Fibroblast of lung (primary cell): ENCODE results near the gene GPD1L. TPM values are rescaled to one million over a fixed set of nuclear protein-coding genes. Genes with fewer than 3 reads are reported as not detected.
A peak's percentile ranks its signal among the peaks of the same experiment; 100 is the strongest.
"Not testable (repeated sequence)": the region's sequence is repeated elsewhere in the genome, so short reads cannot be mapped to it uniquely, and the experiment has no call there.

Experiments
- DNase-seq, 2 donors: peaks; one replicate each; pipeline versions ENCODE4 v3.0.0 to v3.0.0-alpha.2; 2010; ENCODE audit warnings: low read depth in 2 of 2
- H2AFZ ChIP-seq: 2 replicates; pipeline ENCODE4 v1.5.1; 2012; ENCODE audit warnings: low read length, control low read depth, inconsistent platforms
- H3K27ac ChIP-seq: 2 replicates; pipeline ENCODE4 v1.5.1; 2011; ENCODE audit warnings: low read length, control low read depth; ENCODE audit not compliant: insufficient read depth
- H3K27me3 ChIP-seq: 2 replicates; pipeline ENCODE4 v1.5.1; 2011; ENCODE audit warnings: mild to moderate bottlenecking, low read length; ENCODE audit not compliant: control insufficient read depth, insufficient read depth
- H3K36me3 ChIP-seq: 2 replicates; pipeline ENCODE4 v1.5.1; 2011; ENCODE audit warnings: low read length; ENCODE audit not compliant: control insufficient read depth, insufficient read depth
- H3K4me1 ChIP-seq: 2 replicates; pipeline ENCODE4 v1.5.1; 2011; ENCODE audit warnings: low read length; ENCODE audit not compliant: control insufficient read depth, insufficient read depth; ENCODE audit errors: extremely low read depth
- H3K4me2 ChIP-seq: 2 replicates; pipeline ENCODE4 v1.5.1; 2011; ENCODE audit warnings: low read length, control low read depth; ENCODE audit not compliant: insufficient read depth; ENCODE audit errors: extremely low read depth
- H3K4me3 ChIP-seq, 4 experiments: fragments of 200-600 bp in 1 of 4; sonication (generic) in 1 of 4; replicated peaks in 1 of 4; 2 replicates each; pipeline ENCODE4 v1.5.1; 2011 to 2016; ENCODE audit warnings: low read length in 4 of 4, low read depth in 3 of 4, mild to moderate bottlenecking in 3 of 4, control low read depth in 2 of 4, inconsistent platforms in 1 of 4, mixed read lengths in 1 of 4; ENCODE audit not compliant: insufficient read depth in 1 of 4; ENCODE audit errors: control extremely low read depth in 1 of 4
- H3K79me2 ChIP-seq: 2 replicates; pipeline ENCODE4 v1.5.1; 2012; ENCODE audit warnings: mild to moderate bottlenecking, low read length, inconsistent platforms; ENCODE audit not compliant: control insufficient read depth, insufficient read depth
- H3K9ac ChIP-seq: 2 replicates; pipeline ENCODE4 v1.5.1; 2011; ENCODE audit warnings: mild to moderate bottlenecking, low read length, control low read depth; ENCODE audit not compliant: insufficient read depth
- H3K9me3 ChIP-seq: 2 replicates; pipeline ENCODE4 v1.5.1; 2012; ENCODE audit warnings: low read depth, low read length; ENCODE audit not compliant: control insufficient read depth, insufficient read depth
- H4K20me1 ChIP-seq: 2 replicates; pipeline ENCODE4 v1.5.1; 2011; ENCODE audit warnings: low read length; ENCODE audit not compliant: control insufficient read depth, insufficient read depth; ENCODE audit errors: extremely low read depth
- EZH2 ChIP-seq: IDR thresholded peaks from 2 replicates; pipeline ENCODE4 v1.5.1; 2012; ENCODE audit warnings: low read length, control low read depth, mild to moderate bottlenecking; ENCODE audit errors: missing control alignments
- polyA minus RNA-seq: library from RNA; depleted of rRNA, polyadenylated mRNA; stranded (reverse); fragments of >200 nt; gene quantifications from 2 replicates; pipeline ENCODE4 v1.2.3, GENCODE V29; 2011; ENCODE audit warnings: low replicate concordance
- polyA plus RNA-seq, 2 donors: library from polyadenylated mRNA; depleted of rRNA in 1 of 2; stranded (reverse) in 1 of 2; unstranded in 1 of 2; fragments of >200 nt; gene quantifications; 2 replicates each; pipeline ENCODE4 v1.2.1, GENCODE V29; 2011 to 2012; ENCODE audit warnings: missing spikeins in 1 of 2
- total RNA-seq: library from RNA; depleted of rRNA; stranded (reverse); fragments of >200 nt; gene quantifications from 2 replicates; pipeline ENCODE4 v1.2.1, GENCODE V29; 2014
- TF ChIP-seq, protein P1 (sequence below), 2 donors: IDR thresholded peaks in 1 of 2; conservative IDR thresholded peaks in 1 of 2; 1 replicate in 1 of 2; 2 replicates in 1 of 2; pipeline ENCODE4 v1.5.1; 2011 to 2012; ENCODE audit warnings: low read length in 2 of 2, control low read depth in 1 of 2, inconsistent platforms in 1 of 2, low read depth in 1 of 2, mild to moderate bottlenecking in 1 of 2

The GPD1L gene
- total RNA-seq: 12.6 and 15.0 TPM in 2 replicates
- 5.8 and 9.0 TPM in 2 replicates for polyA plus RNA-seq
- polyA plus RNA-seq (2012): 3.7 and 6.9 TPM in 2 replicates
- 3.8 and 4.5 TPM in 2 replicates for polyA minus RNA-seq

DNA sequence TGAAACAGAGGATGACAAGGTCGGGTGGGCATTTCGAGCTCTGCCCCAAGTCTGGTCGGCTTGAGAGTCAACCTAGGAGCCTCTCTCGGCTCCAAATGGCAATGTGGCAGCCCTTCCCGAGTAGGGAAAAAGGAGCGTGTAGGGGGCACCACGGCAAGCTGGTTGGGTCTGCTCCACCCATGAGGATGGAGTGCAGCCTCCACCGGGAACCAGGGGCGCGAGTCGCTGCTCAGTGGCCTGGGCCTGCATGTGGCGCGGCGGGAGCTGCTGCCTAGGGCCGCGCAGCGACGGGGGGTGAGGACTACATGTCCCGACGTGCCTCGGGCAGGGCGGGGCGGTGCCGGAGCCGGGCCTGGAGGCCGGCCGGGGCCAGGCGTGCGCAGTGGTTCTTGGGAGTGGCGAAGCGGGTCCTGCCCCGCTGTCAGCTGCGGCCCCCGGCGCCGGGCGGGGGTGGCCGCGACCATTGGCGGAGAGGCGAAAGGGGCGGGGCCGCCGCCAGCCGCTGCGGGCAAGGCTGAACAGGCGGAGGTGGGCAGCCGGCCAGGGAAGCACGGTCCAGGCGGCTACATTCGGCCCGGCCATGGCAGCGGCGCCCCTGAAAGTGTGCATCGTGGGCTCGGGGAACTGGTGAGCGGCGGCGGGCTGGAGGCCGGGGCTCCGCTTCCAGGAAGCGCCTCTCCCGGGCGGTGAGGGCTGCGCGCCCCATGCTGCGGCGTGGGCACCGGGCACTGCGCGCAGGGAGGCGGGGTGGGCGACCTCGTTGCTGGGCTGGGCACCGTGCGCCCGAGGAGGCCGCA lies at the start of gene GPD1L:
GPD1L (plus strand) TSS at position 489 of the 797 bp plus-strand sequence; CDS start at position 581, 92 bp downstream.
- no peak for TF ChIP-seq EZH2
- TF ChIP-seq, protein P1, sequence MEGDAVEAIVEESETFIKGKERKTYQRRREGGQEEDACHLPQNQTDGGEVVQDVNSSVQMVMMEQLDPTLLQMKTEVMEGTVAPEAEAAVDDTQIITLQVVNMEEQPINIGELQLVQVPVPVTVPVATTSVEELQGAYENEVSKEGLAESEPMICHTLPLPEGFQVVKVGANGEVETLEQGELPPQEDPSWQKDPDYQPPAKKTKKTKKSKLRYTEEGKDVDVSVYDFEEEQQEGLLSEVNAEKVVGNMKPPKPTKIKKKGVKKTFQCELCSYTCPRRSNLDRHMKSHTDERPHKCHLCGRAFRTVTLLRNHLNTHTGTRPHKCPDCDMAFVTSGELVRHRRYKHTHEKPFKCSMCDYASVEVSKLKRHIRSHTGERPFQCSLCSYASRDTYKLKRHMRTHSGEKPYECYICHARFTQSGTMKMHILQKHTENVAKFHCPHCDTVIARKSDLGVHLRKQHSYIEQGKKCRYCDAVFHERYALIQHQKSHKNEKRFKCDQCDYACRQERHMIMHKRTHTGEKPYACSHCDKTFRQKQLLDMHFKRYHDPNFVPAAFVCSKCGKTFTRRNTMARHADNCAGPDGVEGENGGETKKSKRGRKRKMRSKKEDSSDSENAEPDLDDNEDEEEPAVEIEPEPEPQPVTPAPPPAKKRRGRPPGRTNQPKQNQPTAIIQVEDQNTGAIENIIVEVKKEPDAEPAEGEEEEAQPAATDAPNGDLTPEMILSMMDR (conservative IDR thresholded peaks at IDR 0.05 in 1 of 2, IDR thresholded peaks at IDR 0.05 in 1 of 2; ENCODE audit: low read depth in 1 of 2, low read length in 2 of 2): no peak
- DNase-seq: peak; percentile 92 to 93
- Histone ChIP-seq H2AFZ (peak within 1 kb of the TSS; percentile 99), H3K4me1 (peaks cover 3% of the 10 kb centered on the region), H3K4me3 (peak within 1 kb of the TSS; percentile 66 to 75 (median 70)), H3K9me3 (no peaks in the 10 kb centered on the region), H3K79me2 (no peaks in the 10 kb centered on the region), H3K27ac (no peak within 1 kb of the TSS), H3K9ac (peak within 1 kb of the TSS; percentile 36), H4K20me1 (no peaks in the 10 kb centered on the region), H3K36me3 (no peaks in the 10 kb centered on the region), H3K4me2 (peak within 1 kb of the TSS; percentile 98), H3K27me3 (no peaks in the 10 kb centered on the region)

- not testable (repeated sequence) for H3K79me2 ChIP-seq, H3K9ac ChIP-seq, H3K4me3 ChIP-seq, H4K20me1 ChIP-seq, H3K9me3 ChIP-seq, H3K4me2 ChIP-seq, H2AFZ ChIP-seq, DNase-seq, H3K27ac ChIP-seq, H3K36me3 ChIP-seq, H3K4me1 ChIP-seq, H3K27me3 ChIP-seq
Observed at GRCh38 chr3:32058465-32058864, 48.0 kb upstream of the GPD1L start.

GRCh38 chr3:32062950-32063582 lies 43.4 kb upstream of the GPD1L start:
- Histone ChIP-seq H3K9ac (no peak overlapping the region), H3K9me3 (no peaks in the 10 kb centered on the region), H3K79me2 (no peaks in the 10 kb centered on the region), H3K4me1 (no peaks in the 10 kb centered on the region), H2AFZ (no peak overlapping the region), H4K20me1 (no peaks in the 10 kb centered on the region), H3K36me3 (no peaks in the 10 kb centered on the region), H3K4me2 (no peak overlapping the region), H3K4me3 (no peak overlapping the region), H3K27me3 (no peaks in the 10 kb centered on the region), H3K27ac (no peak overlapping the region)
- no peak for TF ChIP-seq EZH2
- TF ChIP-seq, protein P1 (conservative IDR thresholded peaks at IDR 0.05 in 1 of 2, IDR thresholded peaks at IDR 0.05 in 1 of 2; ENCODE audit: low read depth in 1 of 2, low read length in 2 of 2): no peak
- DNase-seq: no peak
